Neuronal stem cell (in vitro differentiated cells): Measurements from ENCODE around the gene ZFPL1.

Experiments used
- DNase-seq: peaks from one replicate; pipeline ENCODE4 v3.0.0-alpha.2; 2013; ENCODE audit warnings: low spot score
- H2AFZ ChIP-seq: one replicate; pipeline ENCODE4 v1.6.1; 2013; ENCODE audit warnings: mild to moderate bottlenecking, low read length, inconsistent platforms
- H2AK5ac ChIP-seq: 2 replicates; pipeline ENCODE4 v1.6.1; 2013; ENCODE audit warnings: low read depth, mild to moderate bottlenecking, inconsistent platforms, low read length, moderate library complexity, mixed read lengths
- H2BK120ac ChIP-seq: 2 replicates; pipeline ENCODE4 v1.6.1; 2013; ENCODE audit warnings: low read depth, mild to moderate bottlenecking, inconsistent platforms, low read length, moderate library complexity, mixed read lengths
- H2BK12ac ChIP-seq: one replicate; pipeline ENCODE4 v1.6.1; 2013; ENCODE audit warnings: low read length, inconsistent platforms
- H2BK15ac ChIP-seq: 2 replicates; pipeline ENCODE4 v1.6.1; 2013; ENCODE audit warnings: mild to moderate bottlenecking, low read length, inconsistent platforms, mixed read lengths
- H2BK5ac ChIP-seq: one replicate; pipeline ENCODE4 v1.6.1; 2013; ENCODE audit warnings: inconsistent platforms, mild to moderate bottlenecking, low read length, moderate library complexity
- H3K14ac ChIP-seq: one replicate; pipeline ENCODE4 v1.6.1; 2013; ENCODE audit warnings: low read length, inconsistent platforms
- H3K18ac ChIP-seq: 2 replicates; pipeline ENCODE4 v1.6.1; 2013; ENCODE audit warnings: low read length, inconsistent platforms
- H3K23ac ChIP-seq: 2 replicates; pipeline ENCODE4 v1.6.1; 2013; ENCODE audit warnings: low read depth, mild to moderate bottlenecking, mixed read lengths, low read length, inconsistent platforms; ENCODE audit not compliant: poor library complexity
- H3K27ac ChIP-seq: replicated peaks from 3 replicates; pipeline ENCODE4 v1.5.1; 2013; ENCODE audit warnings: low read length, inconsistent platforms
- H3K27me3 ChIP-seq, 3 experiments: 2 replicates each; pipeline ENCODE4 v1.6.1; 2013; ENCODE audit warnings: low read length in 3 of 3, mild to moderate bottlenecking in 2 of 3, inconsistent platforms in 1 of 3, low read depth in 1 of 3, mixed read lengths in 1 of 3, moderate library complexity in 1 of 3; ENCODE audit not compliant: control insufficient read depth in 3 of 3, insufficient read depth in 3 of 3
- H3K36me3 ChIP-seq, 2 donors: replicated peaks in 1 of 2; 2 replicates each; pipeline ENCODE4 v1.6.1; 2013; ENCODE audit warnings: low read length in 2 of 2; ENCODE audit not compliant: control insufficient read depth in 2 of 2, insufficient read depth in 2 of 2
- H3K4ac ChIP-seq: 2 replicates; pipeline ENCODE4 v1.6.1; 2013; ENCODE audit warnings: inconsistent platforms, mild to moderate bottlenecking, low read length, moderate library complexity
- H3K4me1 ChIP-seq, 2 donors: 1 replicate in 1 of 2; 2 replicates in 1 of 2; pipeline ENCODE4 v1.6.1; 2013; ENCODE audit warnings: low read length in 2 of 2, low read depth in 1 of 2; ENCODE audit not compliant: control insufficient read depth in 2 of 2, insufficient read depth in 1 of 2
- H3K4me2 ChIP-seq: one replicate; pipeline ENCODE4 v1.6.1; 2013; ENCODE audit warnings: mild to moderate bottlenecking, low read length, inconsistent platforms; ENCODE audit not compliant: insufficient read depth, poor library complexity, severe bottlenecking
- H3K4me3 ChIP-seq, 2 donors: 2 replicates each; pipeline ENCODE4 v1.5.1; 2013; ENCODE audit warnings: low read length in 2 of 2, mild to moderate bottlenecking in 2 of 2, inconsistent platforms in 1 of 2, moderate library complexity in 1 of 2
- H3K79me1 ChIP-seq: one replicate; pipeline ENCODE4 v1.6.1; 2013; ENCODE audit warnings: low read depth, mild to moderate bottlenecking, inconsistent platforms, low read length, moderate library complexity
- H3K9ac ChIP-seq: one replicate; pipeline ENCODE4 v1.6.1; 2013; ENCODE audit warnings: mild to moderate bottlenecking, low read depth, low read length, inconsistent platforms; ENCODE audit not compliant: poor library complexity
- H3K9me3 ChIP-seq, 2 donors: replicated peaks in 1 of 2; 2 replicates each; pipeline versions ENCODE3 to v1.6.1; 2013; ENCODE audit warnings: low read length in 2 of 2, mild to moderate bottlenecking in 2 of 2, inconsistent platforms in 1 of 2, low read depth in 1 of 2, mixed read lengths in 1 of 2, moderate library complexity in 1 of 2; ENCODE audit not compliant: control insufficient read depth in 2 of 2, insufficient read depth in 1 of 2
- H4K8ac ChIP-seq: one replicate; pipeline ENCODE4 v1.6.1; 2013; ENCODE audit warnings: low read depth, mild to moderate bottlenecking, inconsistent platforms, low read length, moderate library complexity
- H4K91ac ChIP-seq: one replicate; pipeline ENCODE4 v1.6.1; 2013; ENCODE audit warnings: low read length, low read depth, mild to moderate bottlenecking, inconsistent platforms; ENCODE audit not compliant: poor library complexity
- WGBS, 2 donors: extraction: QIAGEN DNeasy Blood & Tissue Kit; methylation state at CpG; one replicate each; pipeline ENCODE4 v1.1.7; 2013; ENCODE audit warnings: missing lambda C conversion rate in 2 of 2, mixed read lengths in 1 of 2; ENCODE audit not compliant: insufficient read length in 2 of 2, insufficient replicate concordance in 1 of 2; ENCODE audit errors: extremely low coverage in 2 of 2; 5-methylcytosine and 5-hydroxymethylcytosine counted together

Gene ZFPL1

DNA sequence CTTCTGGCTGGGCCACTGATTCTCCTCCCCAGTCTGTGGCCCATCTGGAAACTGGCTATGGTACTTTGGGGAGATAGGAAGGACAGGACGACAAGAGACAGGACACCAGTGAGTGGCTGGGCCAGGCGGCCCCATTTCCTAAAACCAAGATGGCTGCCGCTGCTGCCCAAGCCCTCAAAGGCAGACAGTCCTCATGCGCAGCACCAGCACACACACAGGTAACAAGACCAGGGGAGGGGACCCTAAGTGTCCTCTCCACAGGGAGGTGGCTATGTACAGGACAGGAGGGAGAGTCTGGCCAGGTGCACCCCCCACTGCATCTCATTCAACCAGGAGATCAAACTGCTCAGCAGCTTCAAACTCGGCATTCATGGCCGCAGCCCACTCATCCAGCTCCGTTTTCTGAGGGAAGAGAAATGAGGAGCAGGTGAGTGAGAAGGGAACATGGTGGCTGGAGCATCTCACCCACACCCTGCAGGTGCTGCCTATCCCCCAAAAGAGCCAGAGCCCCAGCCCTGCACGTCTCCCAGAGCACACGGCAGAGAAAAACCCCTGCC is 5.2 kb upstream of the ZFPL1 start:
- WGBS, 2 donors, result no CpG with 5 or more reads among the region's 9 CpGs
- Histone ChIP-seq H3K36me3 (peaks cover 35 to 74% of the 10 kb centered on the region in 2 donors), H3K18ac (no peak overlapping the region), H2AFZ (no peak overlapping the region), H2BK12ac (no peak overlapping the region), H3K9me3 (no peaks in the 10 kb centered on the region), H3K4me3 (no peak overlapping the region), H3K23ac (no peak overlapping the region), H4K91ac (no peak overlapping the region), H3K27me3 (no peaks in the 10 kb centered on the region), H3K79me1 (peaks cover 12% of the 10 kb centered on the region), H3K9ac (no peak overlapping the region), H2BK120ac (no peak overlapping the region), H4K8ac (no peak overlapping the region), H2BK5ac (no peak overlapping the region), H3K4me1 (peaks cover 0 to 8% of the 10 kb centered on the region in 2 donors), H2BK15ac (no peak overlapping the region), H3K14ac (no peak overlapping the region), H3K4me2 (no peak overlapping the region), H2AK5ac (no peak overlapping the region), H3K4ac (no peak overlapping the region), H3K27ac (no peak overlapping the region)
- DNase-seq, result no peak

DNA sequence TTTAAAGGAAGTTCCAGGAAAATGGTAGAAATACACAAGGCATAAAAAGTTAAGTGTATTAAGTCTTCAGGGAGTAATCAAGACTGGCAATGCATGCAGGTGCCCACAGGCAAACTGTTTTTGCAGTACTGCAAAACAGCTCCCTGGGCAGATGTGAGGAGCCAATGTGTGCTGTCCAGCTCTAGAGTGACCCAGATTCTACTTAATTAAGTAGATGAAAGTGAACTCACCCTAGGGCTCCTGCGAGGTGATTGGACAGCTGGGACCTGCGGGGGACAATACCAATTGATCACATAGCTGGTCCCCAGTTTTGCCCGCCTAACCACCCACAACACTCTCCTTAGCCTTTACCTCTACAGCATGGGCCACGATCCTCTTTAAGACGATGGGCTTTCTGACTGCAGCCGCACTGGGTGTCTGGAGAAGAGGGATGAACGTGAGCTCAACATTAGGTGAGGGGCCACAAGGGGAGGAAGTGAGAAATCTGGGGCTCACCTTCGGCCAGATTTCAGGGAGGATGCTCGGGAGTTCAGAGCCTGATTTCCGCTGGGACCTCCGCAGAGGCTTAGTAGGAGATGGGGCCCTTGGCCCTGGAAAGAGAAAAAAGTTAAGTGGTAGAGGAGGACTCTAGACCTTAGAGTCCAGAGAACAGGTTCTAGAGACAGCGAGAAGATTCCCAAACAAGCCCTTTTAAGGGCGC is 738 bp upstream of the ZFPL1 start:
- Histone ChIP-seq H3K79me1 (peaks cover 6% of the 10 kb centered on the region), H3K9ac (no peak overlapping the region), H2BK5ac (no peak overlapping the region), H3K4me2 (peak overlapping the region; percentile 72), H3K4me1 (peaks cover 4 to 12% of the 10 kb centered on the region in 2 donors), H3K4ac (no peak overlapping the region), H3K14ac (no peak overlapping the region), H3K36me3 (peaks cover 45 to 78% of the 10 kb centered on the region in 2 donors), H3K18ac (no peak overlapping the region), H2BK12ac (no peak overlapping the region), H3K27ac (no peak overlapping the region), H3K23ac (no peak overlapping the region), H2AFZ (peak overlapping the region; percentile 91), H2BK120ac (no peak overlapping the region), H4K8ac (no peak overlapping the region), H4K91ac (no peak overlapping the region), H2AK5ac (no peak overlapping the region), H3K27me3 (no peaks in the 10 kb centered on the region), H3K9me3 (no peaks in the 10 kb centered on the region), H3K4me3 (peak overlapping the region; percentile 90 to 93), H2BK15ac (no peak overlapping the region)
- WGBS, 2 donors, result no CpG with 5 or more reads among the region's 13 CpGs
- DNase-seq, result no peak

DNA sequence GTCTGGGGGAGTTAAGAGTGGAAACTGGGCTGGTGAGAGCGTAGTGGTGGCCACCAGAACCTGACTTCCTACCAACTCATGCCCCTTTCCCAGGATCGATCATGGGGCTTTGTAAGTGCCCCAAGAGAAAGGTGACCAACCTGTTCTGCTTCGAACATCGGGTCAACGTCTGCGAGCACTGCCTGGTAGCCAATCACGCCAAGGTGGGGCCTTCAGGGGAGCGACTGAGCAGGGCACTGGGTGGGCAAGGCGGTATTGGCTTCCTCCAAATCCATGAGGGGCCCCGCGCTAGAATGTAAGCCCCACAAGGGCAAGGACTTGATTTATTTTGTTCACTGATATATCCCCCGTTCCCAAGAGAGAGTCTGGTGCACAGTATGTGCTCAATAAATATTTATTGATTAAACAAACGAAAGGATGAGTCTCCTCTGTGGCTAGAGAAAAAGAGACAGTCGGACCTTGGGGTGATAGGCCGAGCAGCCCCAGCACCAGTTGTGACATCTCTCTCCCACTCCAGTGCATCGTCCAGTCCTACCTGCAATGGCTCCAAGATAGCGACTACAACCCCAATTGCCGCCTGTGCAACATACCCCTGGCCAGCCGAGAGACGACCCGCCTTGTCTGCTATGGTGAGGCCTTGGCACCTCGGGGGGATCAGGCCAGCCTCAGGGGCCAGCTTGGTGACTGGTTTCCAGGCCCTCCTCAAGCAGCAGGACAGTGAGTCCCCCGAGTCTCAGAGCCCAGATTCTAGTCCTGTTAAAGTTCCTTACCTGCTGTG is 765 bp downstream of the ZFPL1 start:
- Histone ChIP-seq H2AK5ac (peak overlapping the region; percentile 30), H2AFZ (peak overlapping the region; percentile 91), H3K18ac (peak overlapping the region; percentile 84), H3K14ac (peak overlapping the region; percentile 49), H3K9me3 (no peaks in the 10 kb centered on the region), H3K9ac (peak overlapping the region; percentile 90), H3K23ac (no peak overlapping the region), H3K4ac (peak overlapping the region; percentile 69), H3K4me1 (peaks cover 4 to 12% of the 10 kb centered on the region in 2 donors), H3K4me3 (peak overlapping the region; percentile 90 to 93), H3K79me1 (peaks cover 6% of the 10 kb centered on the region), H2BK5ac (no peak overlapping the region), H2BK120ac (no peak overlapping the region), H3K4me2 (peak overlapping the region; percentile 61), H4K8ac (no peak overlapping the region), H3K27ac (peak overlapping the region; percentile 90), H4K91ac (no peak overlapping the region), H3K27me3 (no peaks in the 10 kb centered on the region), H3K36me3 (peaks cover 37 to 77% of the 10 kb centered on the region in 2 donors), H2BK15ac (no peak overlapping the region), H2BK12ac (no peak overlapping the region)
- DNase-seq, result no peak
- no CpG with 5 or more reads among the region's 23 CpGs for WGBS, 2 donors

DNA sequence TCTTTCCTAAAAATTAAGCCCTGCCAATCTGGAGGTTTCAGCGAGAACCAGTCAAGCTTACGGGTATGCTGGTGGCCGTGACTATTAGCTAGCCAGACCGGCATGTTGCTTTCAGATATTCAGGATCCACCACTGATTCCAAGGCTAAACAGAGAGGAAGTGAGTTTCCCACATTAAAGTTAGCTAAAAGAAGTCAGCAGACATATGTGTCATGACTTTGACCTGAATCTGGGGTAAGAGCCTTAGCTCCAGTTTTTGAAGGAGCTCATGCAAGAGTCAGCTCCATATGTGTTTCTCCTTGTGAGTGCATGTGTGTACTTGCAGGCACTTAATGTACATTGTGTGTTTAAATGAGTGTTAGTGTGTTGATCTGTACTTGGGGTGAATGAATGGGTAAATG is 1.4 kb downstream of the ZFPL1 start:
- no peak overlapping the region for H2BK5ac ChIP-seq
- no CpG with 5 or more reads among the region's 4 CpGs for WGBS, 2 donors

More for the DNA sequence above, 1.4 kb downstream of the ZFPL1 start:
- Histone ChIP-seq H3K79me1 (peaks cover 5% of the 10 kb centered on the region), H3K4me3 (peak overlapping the region in 1 of 2 donors; percentile 18), H3K4me2 (no peak overlapping the region), H3K4me1 (peaks cover 4 to 12% of the 10 kb centered on the region in 2 donors), H2BK12ac (no peak overlapping the region), H2BK15ac (no peak overlapping the region), H3K9ac (no peak overlapping the region), H2AFZ (no peak overlapping the region), H3K4ac (no peak overlapping the region), H2AK5ac (no peak overlapping the region), H4K8ac (no peak overlapping the region), H3K36me3 (peaks cover 33 to 73% of the 10 kb centered on the region in 2 donors), H3K27ac (no peak overlapping the region), H3K18ac (no peak overlapping the region), H3K9me3 (no peaks in the 10 kb centered on the region), H4K91ac (no peak overlapping the region), H2BK120ac (no peak overlapping the region), H3K23ac (no peak overlapping the region), H3K27me3 (no peaks in the 10 kb centered on the region), H3K14ac (no peak overlapping the region)
- DNase-seq, result no peak
